ENCODE data around the gene MED12L. TPM values are rescaled to one million over a fixed set of nuclear protein-coding genes. Genes with fewer than 3 reads are reported as not detected.

MED12L gene
- total RNA-seq, 1 experiment from 2014 or later: 6.4 TPM

DNA sequence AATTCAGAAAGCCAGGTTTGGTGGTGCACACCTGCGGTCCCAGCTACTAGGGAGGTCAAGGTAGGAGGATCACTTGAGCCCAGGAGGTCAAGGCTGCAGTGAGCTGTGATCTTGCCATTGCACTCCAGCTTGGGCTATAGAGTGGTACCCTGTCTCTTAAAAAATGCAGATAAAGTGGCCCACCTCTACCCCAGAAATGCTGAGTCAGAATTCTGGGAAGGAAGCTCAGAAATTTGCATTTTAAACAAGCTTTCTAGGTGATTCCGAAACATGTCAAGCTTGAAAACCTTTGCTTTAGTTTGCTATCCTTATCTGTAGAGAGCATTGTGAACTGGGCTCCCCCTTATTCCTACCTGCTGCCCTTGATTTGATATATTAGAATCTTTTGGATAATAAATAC is 7.7 kb downstream of the MED12L start:
- H3K4me1 ChIP-seq (ENCODE audit: control insufficient read depth in 1 of 2, insufficient read depth in 2 of 2, low read length in 2 of 2): no peaks in the 10 kb centered on the region
- TF ChIP-seq POLR2A (IDR thresholded peaks at IDR 0.05; ENCODE audit: borderline replicate concordance, extremely low read depth, insufficient read depth, insufficient read length) (no peak), YY1 (IDR thresholded peaks at IDR 0.05; ENCODE audit: extremely low read depth, insufficient replicate concordance, low read depth, low read length) (no peak), ZNF274 (IDR thresholded peaks at IDR 0.05; ENCODE audit: low read depth, low read length) (no peak), CEBPB (IDR thresholded peaks at IDR 0.05; ENCODE audit: low read depth) (no peak), EZH2phosphoT487 (IDR thresholded peaks at IDR 0.05; ENCODE audit: borderline replicate concordance) (no peak), EZH2 (IDR thresholded peaks at IDR 0.05) (no peak), POLR2AphosphoS5 (IDR thresholded peaks at IDR 0.05; ENCODE audit: low read depth, low read length) (no peak), SRF (IDR thresholded peaks at IDR 0.05; ENCODE audit: low read depth) (no peak), TCF7L2 (IDR thresholded peaks at IDR 0.05; ENCODE audit: borderline replicate concordance, extremely low read depth, insufficient read depth, insufficient read length) (no peak)
- TF ChIP-seq, protein P1, sequence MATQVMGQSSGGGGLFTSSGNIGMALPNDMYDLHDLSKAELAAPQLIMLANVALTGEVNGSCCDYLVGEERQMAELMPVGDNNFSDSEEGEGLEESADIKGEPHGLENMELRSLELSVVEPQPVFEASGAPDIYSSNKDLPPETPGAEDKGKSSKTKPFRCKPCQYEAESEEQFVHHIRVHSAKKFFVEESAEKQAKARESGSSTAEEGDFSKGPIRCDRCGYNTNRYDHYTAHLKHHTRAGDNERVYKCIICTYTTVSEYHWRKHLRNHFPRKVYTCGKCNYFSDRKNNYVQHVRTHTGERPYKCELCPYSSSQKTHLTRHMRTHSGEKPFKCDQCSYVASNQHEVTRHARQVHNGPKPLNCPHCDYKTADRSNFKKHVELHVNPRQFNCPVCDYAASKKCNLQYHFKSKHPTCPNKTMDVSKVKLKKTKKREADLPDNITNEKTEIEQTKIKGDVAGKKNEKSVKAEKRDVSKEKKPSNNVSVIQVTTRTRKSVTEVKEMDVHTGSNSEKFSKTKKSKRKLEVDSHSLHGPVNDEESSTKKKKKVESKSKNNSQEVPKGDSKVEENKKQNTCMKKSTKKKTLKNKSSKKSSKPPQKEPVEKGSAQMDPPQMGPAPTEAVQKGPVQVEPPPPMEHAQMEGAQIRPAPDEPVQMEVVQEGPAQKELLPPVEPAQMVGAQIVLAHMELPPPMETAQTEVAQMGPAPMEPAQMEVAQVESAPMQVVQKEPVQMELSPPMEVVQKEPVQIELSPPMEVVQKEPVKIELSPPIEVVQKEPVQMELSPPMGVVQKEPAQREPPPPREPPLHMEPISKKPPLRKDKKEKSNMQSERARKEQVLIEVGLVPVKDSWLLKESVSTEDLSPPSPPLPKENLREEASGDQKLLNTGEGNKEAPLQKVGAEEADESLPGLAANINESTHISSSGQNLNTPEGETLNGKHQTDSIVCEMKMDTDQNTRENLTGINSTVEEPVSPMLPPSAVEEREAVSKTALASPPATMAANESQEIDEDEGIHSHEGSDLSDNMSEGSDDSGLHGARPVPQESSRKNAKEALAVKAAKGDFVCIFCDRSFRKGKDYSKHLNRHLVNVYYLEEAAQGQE (IDR thresholded peaks at IDR 0.05; ENCODE audit: low read depth): no peak
- TF ChIP-seq, protein P2, sequence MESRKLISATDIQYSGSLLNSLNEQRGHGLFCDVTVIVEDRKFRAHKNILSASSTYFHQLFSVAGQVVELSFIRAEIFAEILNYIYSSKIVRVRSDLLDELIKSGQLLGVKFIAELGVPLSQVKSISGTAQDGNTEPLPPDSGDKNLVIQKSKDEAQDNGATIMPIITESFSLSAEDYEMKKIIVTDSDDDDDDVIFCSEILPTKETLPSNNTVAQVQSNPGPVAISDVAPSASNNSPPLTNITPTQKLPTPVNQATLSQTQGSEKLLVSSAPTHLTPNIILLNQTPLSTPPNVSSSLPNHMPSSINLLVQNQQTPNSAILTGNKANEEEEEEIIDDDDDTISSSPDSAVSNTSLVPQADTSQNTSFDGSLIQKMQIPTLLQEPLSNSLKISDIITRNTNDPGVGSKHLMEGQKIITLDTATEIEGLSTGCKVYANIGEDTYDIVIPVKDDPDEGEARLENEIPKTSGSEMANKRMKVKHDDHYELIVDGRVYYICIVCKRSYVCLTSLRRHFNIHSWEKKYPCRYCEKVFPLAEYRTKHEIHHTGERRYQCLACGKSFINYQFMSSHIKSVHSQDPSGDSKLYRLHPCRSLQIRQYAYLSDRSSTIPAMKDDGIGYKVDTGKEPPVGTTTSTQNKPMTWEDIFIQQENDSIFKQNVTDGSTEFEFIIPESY (IDR thresholded peaks at IDR 0.05; ENCODE audit: extremely low read depth, insufficient replicate concordance, low read length): no peak
- no peaks in the 10 kb centered on the region for H3K27me3 ChIP-seq (ENCODE audit: insufficient read depth, low read length)
- intact Hi-C loops (cut with micrococcal nuclease): no loop called here
- no peaks in the 10 kb centered on the region for H3K9me2 ChIP-seq (ENCODE audit: insufficient read depth)
- H2AFZ ChIP-seq (ENCODE audit: low read depth, low read length, poor library complexity, severe bottlenecking): no peak overlapping the region
- H3K79me2 ChIP-seq (ENCODE audit: insufficient read depth, low read length): no peaks in the 10 kb centered on the region
- no peaks in the 10 kb centered on the region for H3K36me3 ChIP-seq (ENCODE audit: control insufficient read depth in 1 of 2, insufficient read depth in 2 of 2, low read length in 2 of 2)
- no peaks in the 10 kb centered on the region for H4K20me1 ChIP-seq (ENCODE audit: insufficient read depth)
- ChIA-PET RAD21 (ENCODE audit: low non-redundant PET in 1 of 2, low total read pairs in 2 of 2, uncharacterized antibody in 2 of 2, unreplicated experiment in 2 of 2) (no interaction called here), CTCF (no interaction called here), POLR2A (no interaction called here)
- no peak overlapping the region for H3K9ac ChIP-seq (ENCODE audit: low read length)
- no peaks in the 10 kb centered on the region for H3K9me3 ChIP-seq (ENCODE audit: control insufficient read depth in 1 of 2, insufficient read depth in 1 of 2, low read depth in 1 of 2, low read length in 2 of 2)
- no peak for DNase-seq (ENCODE audit: low read depth, low spot score)
- ATAC-seq: no peak
- no peak overlapping the region for H3K27ac ChIP-seq (ENCODE audit: low read depth, low read length)
- no peak overlapping the region for H3K4me3 ChIP-seq (replicated peaks in 1 of 2; ENCODE audit: low read depth in 1 of 2, low read length in 2 of 2)
- no TSS peak for BruUV-seq (replicated peaks)
- H3K4me2 ChIP-seq (ENCODE audit: low read length): no peak overlapping the region
